ENCODE data around the gene HINFP. TPM values are rescaled to one million over a fixed set of nuclear protein-coding genes. Genes with fewer than 3 reads are reported as not detected.

The HINFP gene
- total RNA-seq, 1 experiment from 2014 or later = 38.1 TPM

- peak overlapping the region; percentile 94 for H2AFZ ChIP-seq (ENCODE audit: low read depth, low read length, poor library complexity, severe bottlenecking)
- BruUV-seq (replicated peaks) = no TSS peak
- ATAC-seq = no peak
Measured at GRCh38 chr11:119145551-119145950, 24.2 kb downstream of the HINFP start.

More at GRCh38 chr11:119145551-119145950, 24.2 kb downstream of the HINFP start:
- Histone ChIP-seq H3K27me3 (ENCODE audit: insufficient read depth, low read length) (no peaks in the 10 kb centered on the region), H4K20me1 (ENCODE audit: insufficient read depth) (no peaks in the 10 kb centered on the region), H3K36me3 (ENCODE audit: control insufficient read depth in 1 of 2, insufficient read depth in 2 of 2, low read length in 2 of 2) (no peaks in the 10 kb centered on the region), H3K4me1 (ENCODE audit: control insufficient read depth in 1 of 2, insufficient read depth in 2 of 2, low read length in 2 of 2) (peaks cover 8 to 35% of the 10 kb centered on the region in 2 experiments; a peak in 3 of 4 replicates), H3K4me2 (ENCODE audit: low read length) (peak overlapping the region; percentile 70), H3K9me2 (ENCODE audit: insufficient read depth) (no peaks in the 10 kb centered on the region), H3K9ac (ENCODE audit: low read length) (no peak overlapping the region), H3K9me3 (ENCODE audit: control insufficient read depth in 1 of 2, insufficient read depth in 1 of 2, low read depth in 1 of 2, low read length in 2 of 2) (no peaks in the 10 kb centered on the region), H3K27ac (ENCODE audit: low read depth, low read length) (no peak overlapping the region), H3K4me3 (replicated peaks in 1 of 2; ENCODE audit: low read depth in 1 of 2, low read length in 2 of 2) (no peak overlapping the region), H3K79me2 (ENCODE audit: insufficient read depth, low read length) (no peaks in the 10 kb centered on the region)
- POLR2A ChIA-PET = interaction anchor here (0.5 to 1.5 kb wide), 6 partner anchors 10 to 193 kb away, joined by 3 to 7 read pairs (median 4); no protein-coding TSS in a partner anchor
- no peak for DNase-seq (ENCODE audit: low read depth, low spot score)
- CTCF ChIA-PET = interaction anchor here (1.1 to 2.5 kb wide), 7 partner anchors 10 to 192 kb away, joined by 4 to 15 read pairs (median 4); partner anchors contain the start of gene DPAGT1
- intact Hi-C loops (cut with micrococcal nuclease) = loop anchor here (2.0 to 5.0 kb wide), 2 partner anchors 51 to 327 kb away; no protein-coding TSS in a partner anchor
- TF ChIP-seq EGR1 (IDR thresholded peaks at IDR 0.05; ENCODE audit: low read depth) = no peak
- no peak for TF ChIP-seq ZFX (IDR thresholded peaks at IDR 0.05)
- TF ChIP-seq ZBTB33 (IDR thresholded peaks at IDR 0.05; ENCODE audit: extremely low read depth, insufficient replicate concordance, low read length) = no peak
- no peak for TF ChIP-seq ATF3 (IDR thresholded peaks at IDR 0.05)
- TF ChIP-seq MAX (IDR thresholded peaks at IDR 0.05) = no peak
- TF ChIP-seq YY1 (IDR thresholded peaks at IDR 0.05; ENCODE audit: extremely low read depth, insufficient replicate concordance, low read depth, low read length) = no peak
- no peak for TF ChIP-seq EZH2phosphoT487 (IDR thresholded peaks at IDR 0.05; ENCODE audit: borderline replicate concordance)
- RAD21 ChIA-PET (ENCODE audit: low non-redundant PET in 1 of 2, low total read pairs in 2 of 2, uncharacterized antibody in 2 of 2, unreplicated experiment in 2 of 2) = no interaction called here

Measured in HCT116 (cell line).